ENCODE results near the gene IQSEC1. TPM values are rescaled to one million over a fixed set of nuclear protein-coding genes. Genes with fewer than 3 reads are reported as not detected.
A peak's percentile ranks its signal among the peaks of the same experiment; 100 is the strongest.

Gene IQSEC1
- total RNA-seq, 1 experiment from 2014 or later, result 13.3 TPM

DNA sequence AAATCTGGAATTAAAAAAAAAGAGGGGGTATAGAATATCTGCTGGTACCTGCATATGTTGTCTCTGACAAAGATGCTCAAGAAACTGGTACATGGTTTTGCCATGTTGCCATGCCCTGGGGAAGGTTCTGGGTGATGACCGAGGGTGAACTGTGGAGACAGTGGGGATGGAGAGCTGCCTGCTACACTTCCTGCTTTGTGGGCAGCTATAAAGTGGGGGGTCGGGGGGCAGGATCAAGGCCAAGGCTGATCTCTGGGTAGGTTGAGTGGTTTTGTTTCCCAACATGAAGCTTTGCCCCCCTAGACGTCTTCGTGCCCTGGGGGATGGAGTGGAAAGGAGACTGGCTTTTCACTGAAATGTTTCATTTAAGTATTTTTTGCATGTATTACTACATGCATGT, 74.6 kb downstream of the IQSEC1 start:
- H3K27ac Mint-ChIP-seq (ENCODE audit: unreplicated experiment), result peak overlapping the region; percentile 76
- intact Hi-C loops (cut with micrococcal nuclease; ENCODE audit: unreplicated experiment), result no loop called here

DNA sequence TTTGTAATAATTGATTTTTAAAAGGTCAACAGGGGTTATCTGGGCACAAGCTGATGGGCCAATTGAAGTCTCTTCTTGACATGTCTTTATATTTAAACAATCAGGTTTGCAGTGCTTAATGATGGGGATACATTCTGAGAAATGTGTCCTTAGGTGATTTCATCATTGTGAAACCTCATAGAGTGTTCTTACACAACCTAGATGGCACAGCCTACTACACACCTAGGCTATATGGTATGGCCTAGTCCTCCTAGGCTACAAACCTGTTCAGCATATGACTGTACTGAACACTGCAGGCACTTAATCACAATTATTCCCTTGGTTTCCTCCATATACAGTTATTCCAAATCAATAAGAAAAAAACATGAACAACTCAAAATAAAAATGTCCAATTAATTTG, 75.8 kb downstream of the IQSEC1 start:
- DNase-seq, result no peak
- H3K27me3 Mint-ChIP-seq (ENCODE audit: unreplicated experiment), result no peaks in the 10 kb centered on the region
- no peak overlapping the region for H3K4me3 Mint-ChIP-seq (ENCODE audit: low read depth, unreplicated experiment)
- no TSS peak for BruUV-seq (replicated peaks)
- CTCF ChIA-PET, result no interaction called here
- intact Hi-C loops (cut with micrococcal nuclease; ENCODE audit: unreplicated experiment), result no loop called here
- H3K36me3 Mint-ChIP-seq (ENCODE audit: insufficient read depth, unreplicated experiment), result peaks cover 10% of the 10 kb centered on the region
- TF ChIP-seq, protein P1, sequence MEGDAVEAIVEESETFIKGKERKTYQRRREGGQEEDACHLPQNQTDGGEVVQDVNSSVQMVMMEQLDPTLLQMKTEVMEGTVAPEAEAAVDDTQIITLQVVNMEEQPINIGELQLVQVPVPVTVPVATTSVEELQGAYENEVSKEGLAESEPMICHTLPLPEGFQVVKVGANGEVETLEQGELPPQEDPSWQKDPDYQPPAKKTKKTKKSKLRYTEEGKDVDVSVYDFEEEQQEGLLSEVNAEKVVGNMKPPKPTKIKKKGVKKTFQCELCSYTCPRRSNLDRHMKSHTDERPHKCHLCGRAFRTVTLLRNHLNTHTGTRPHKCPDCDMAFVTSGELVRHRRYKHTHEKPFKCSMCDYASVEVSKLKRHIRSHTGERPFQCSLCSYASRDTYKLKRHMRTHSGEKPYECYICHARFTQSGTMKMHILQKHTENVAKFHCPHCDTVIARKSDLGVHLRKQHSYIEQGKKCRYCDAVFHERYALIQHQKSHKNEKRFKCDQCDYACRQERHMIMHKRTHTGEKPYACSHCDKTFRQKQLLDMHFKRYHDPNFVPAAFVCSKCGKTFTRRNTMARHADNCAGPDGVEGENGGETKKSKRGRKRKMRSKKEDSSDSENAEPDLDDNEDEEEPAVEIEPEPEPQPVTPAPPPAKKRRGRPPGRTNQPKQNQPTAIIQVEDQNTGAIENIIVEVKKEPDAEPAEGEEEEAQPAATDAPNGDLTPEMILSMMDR (IDR thresholded peaks at IDR 0.05; ENCODE audit: unreplicated experiment), result no peak
- no peaks in the 10 kb centered on the region for H3K9me3 Mint-ChIP-seq (ENCODE audit: low read depth, unreplicated experiment)
- H3K4me1 Mint-ChIP-seq (ENCODE audit: low read depth, unreplicated experiment), result peaks cover 15% of the 10 kb centered on the region
- no peak overlapping the region for H3K27ac Mint-ChIP-seq (ENCODE audit: unreplicated experiment)

More for the DNA sequence above, 74.6 kb downstream of the IQSEC1 start:
- Mint-ChIP-seq H3K4me1 (ENCODE audit: low read depth, unreplicated experiment) (peaks cover 15% of the 10 kb centered on the region), H3K27me3 (ENCODE audit: unreplicated experiment) (no peaks in the 10 kb centered on the region), H3K4me3 (ENCODE audit: low read depth, unreplicated experiment) (no peak overlapping the region), H3K9me3 (ENCODE audit: low read depth, unreplicated experiment) (no peaks in the 10 kb centered on the region), H3K36me3 (ENCODE audit: insufficient read depth, unreplicated experiment) (peaks cover 10% of the 10 kb centered on the region)
- no TSS peak for BruUV-seq (replicated peaks)
- TF ChIP-seq, protein P1 (IDR thresholded peaks at IDR 0.05; ENCODE audit: unreplicated experiment), result no peak
- DNase-seq, result no peak
- CTCF ChIA-PET, result no interaction called here

DNA sequence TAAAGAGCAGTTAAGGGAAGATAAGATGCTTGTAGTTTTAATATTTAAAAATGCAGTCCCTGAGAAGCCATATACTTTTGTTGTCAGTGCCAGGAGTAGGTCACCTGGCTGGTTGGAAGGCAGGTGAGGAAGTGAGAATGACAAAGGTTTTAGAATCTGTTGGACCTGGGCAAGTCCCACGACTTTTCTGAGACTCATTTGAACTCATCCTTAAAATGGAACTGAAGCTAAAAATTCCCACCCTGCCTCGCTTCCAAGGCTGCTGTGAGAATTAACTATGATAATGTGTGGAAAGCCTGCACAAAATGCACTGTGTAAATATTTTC, 77.1 kb downstream of the IQSEC1 start:
- no peaks in the 10 kb centered on the region for H3K27me3 Mint-ChIP-seq (ENCODE audit: unreplicated experiment)

DNA sequence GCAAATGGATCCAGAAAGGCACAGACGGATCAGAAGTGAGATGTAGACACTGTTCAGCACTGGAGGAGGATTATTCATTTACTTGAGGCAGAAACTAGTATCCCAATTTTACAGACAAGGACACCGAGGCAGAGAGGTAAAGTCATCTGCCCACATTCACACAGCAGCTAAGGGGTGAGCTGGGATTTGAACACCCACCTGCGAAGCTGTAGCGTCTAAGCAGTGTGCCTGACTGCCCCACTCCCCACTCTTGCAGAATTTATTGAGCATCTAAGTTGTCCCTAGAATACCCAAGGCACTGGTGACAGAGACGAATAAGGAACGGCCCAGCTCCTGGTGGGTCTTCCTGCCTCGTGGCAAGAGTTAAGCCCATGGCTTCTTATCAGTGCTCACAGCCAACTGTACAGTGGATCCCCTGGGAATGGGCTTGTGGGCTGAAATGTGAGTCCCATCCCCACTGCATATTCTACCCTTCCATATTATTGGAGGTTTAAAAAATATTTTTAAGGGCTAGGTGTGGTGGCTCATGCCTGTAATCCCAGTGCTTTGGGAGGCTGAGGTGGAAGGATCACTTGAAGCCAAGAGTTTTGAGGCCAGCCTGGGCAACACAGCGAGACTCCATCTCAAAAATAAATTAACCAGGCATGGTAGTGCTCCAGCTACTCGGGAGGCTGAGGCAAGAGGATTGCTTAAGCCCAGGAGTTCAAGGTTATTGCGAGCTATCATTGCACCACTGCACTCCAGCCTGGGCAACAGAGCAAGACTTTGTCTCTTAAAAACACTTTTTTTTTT, 77.6 kb downstream of the IQSEC1 start:
- Mint-ChIP-seq H3K36me3 (ENCODE audit: insufficient read depth, unreplicated experiment) (peaks cover 10% of the 10 kb centered on the region), H3K9me3 (ENCODE audit: low read depth, unreplicated experiment) (no peaks in the 10 kb centered on the region), H3K27me3 (ENCODE audit: unreplicated experiment) (no peaks in the 10 kb centered on the region), H3K27ac (ENCODE audit: unreplicated experiment) (peak overlapping the region; percentile 65), H3K4me1 (ENCODE audit: low read depth, unreplicated experiment) (peaks cover 15% of the 10 kb centered on the region), H3K4me3 (ENCODE audit: low read depth, unreplicated experiment) (peak overlapping the region; percentile 79)
- CTCF ChIA-PET, result interaction anchor here (0.9 to 1.1 kb wide), 2 partner anchors 9 to 11 kb away, joined by 3 to 4 read pairs; no protein-coding TSS in a partner anchor
- TF ChIP-seq, protein P1 (IDR thresholded peaks at IDR 0.05; ENCODE audit: unreplicated experiment), result no peak
- DNase-seq, result no peak
- no TSS peak for BruUV-seq (replicated peaks)
- intact Hi-C loops (cut with micrococcal nuclease; ENCODE audit: unreplicated experiment), result no loop called here

More for the DNA sequence above, 77.1 kb downstream of the IQSEC1 start:
- intact Hi-C loops (cut with micrococcal nuclease; ENCODE audit: unreplicated experiment), result no loop called here
- Mint-ChIP-seq H3K9me3 (ENCODE audit: low read depth, unreplicated experiment) (no peaks in the 10 kb centered on the region), H3K4me1 (ENCODE audit: low read depth, unreplicated experiment) (peaks cover 15% of the 10 kb centered on the region), H3K36me3 (ENCODE audit: insufficient read depth, unreplicated experiment) (peaks cover 10% of the 10 kb centered on the region), H3K4me3 (ENCODE audit: low read depth, unreplicated experiment) (no peak overlapping the region), H3K27ac (ENCODE audit: unreplicated experiment) (no peak overlapping the region)
- no TSS peak for BruUV-seq (replicated peaks)
- TF ChIP-seq, protein P1 (IDR thresholded peaks at IDR 0.05; ENCODE audit: unreplicated experiment), result no peak
- CTCF ChIA-PET, result no interaction called here
- no peak for DNase-seq
